GM19099 (cell line): ENCODE results near the gene C1QTNF8.

Source experiments
- POLR2A ChIP-seq: IDR thresholded peaks from 3 replicates; pipeline ENCODE4 v1.6.1; 2011; ENCODE audit warnings: low read depth; ENCODE audit not compliant: insufficient read length; ENCODE audit errors: extremely low read depth

The C1QTNF8 gene

GRCh38 chr16:1093284-1094123, 2.5 kb downstream of the C1QTNF8 start:
- no peak for TF ChIP-seq POLR2A

- no peak for TF ChIP-seq POLR2A
Observed at GRCh38 chr16:1091992-1092552, 4.0 kb downstream of the C1QTNF8 start.

GRCh38 chr16:1090620-1091587, 5.1 kb downstream of the C1QTNF8 start:
- TF ChIP-seq POLR2A, result no peak

- no peak for TF ChIP-seq POLR2A
Observed at GRCh38 chr16:1089822-1090619, 6.0 kb downstream of the C1QTNF8 start.

- no peak for TF ChIP-seq POLR2A
Observed at GRCh38 chr16:1089439-1089821, 6.6 kb downstream of the C1QTNF8 start.

GRCh38 chr16:1088295-1089170, 7.5 kb downstream of the C1QTNF8 start:
- no peak for TF ChIP-seq POLR2A

- no peak for TF ChIP-seq POLR2A
Observed at GRCh38 chr16:1084971-1085370, 11.1 kb downstream of the C1QTNF8 start.

- no peak for TF ChIP-seq POLR2A
Observed at GRCh38 chr16:1082952-1083675, 12.9 kb downstream of the C1QTNF8 start.

- no peak for TF ChIP-seq POLR2A
Observed at GRCh38 chr16:1082266-1082951, 13.6 kb downstream of the C1QTNF8 start.

- no peak for TF ChIP-seq POLR2A
Observed at GRCh38 chr16:1081734-1082265, 14.2 kb downstream of the C1QTNF8 start.

- TF ChIP-seq POLR2A, result no peak
Observed at GRCh38 chr16:1080801-1081733, 15.0 kb downstream of the C1QTNF8 start.
